AG04449 (cell line): ENCODE measurements around the gene NEURL1.

Experiments
- CTCF ChIA-PET: fragments of 350-600 bp; formaldehyde crosslinking; extraction: SDS; loops from one replicate; lab custom pipeline; 2021; ENCODE audit warnings: antibody characterized with exemption; lab: Yijun Ruan, JAX
- POLR2A ChIA-PET: fragments of 400-600, 350-600 bp; formaldehyde crosslinking; extraction: SDS; loops from one replicate; lab custom pipeline; 2020; ENCODE audit warnings: antibody characterized with exemption, inconsistent platforms; lab: Yijun Ruan, JAX
- DNase-seq: peaks from one replicate; pipeline ENCODE4 v3.0.0-alpha.2; 2010; ENCODE audit warnings: low read depth, low spot score
- H3K4me3 ChIP-seq: 2 replicates; pipeline ENCODE4 v1.5.1; 2011; ENCODE audit warnings: low read depth, mild to moderate bottlenecking, control low read depth, low read length
- CTCF ChIP-seq: IDR thresholded peaks from one replicate; pipeline ENCODE4 v1.5.1; 2011; ENCODE audit warnings: mild to moderate bottlenecking, moderate library complexity, low read length, control low read depth, inconsistent platforms; ENCODE audit not compliant: insufficient read depth; ENCODE audit errors: missing control alignments

The NEURL1 gene

DNA sequence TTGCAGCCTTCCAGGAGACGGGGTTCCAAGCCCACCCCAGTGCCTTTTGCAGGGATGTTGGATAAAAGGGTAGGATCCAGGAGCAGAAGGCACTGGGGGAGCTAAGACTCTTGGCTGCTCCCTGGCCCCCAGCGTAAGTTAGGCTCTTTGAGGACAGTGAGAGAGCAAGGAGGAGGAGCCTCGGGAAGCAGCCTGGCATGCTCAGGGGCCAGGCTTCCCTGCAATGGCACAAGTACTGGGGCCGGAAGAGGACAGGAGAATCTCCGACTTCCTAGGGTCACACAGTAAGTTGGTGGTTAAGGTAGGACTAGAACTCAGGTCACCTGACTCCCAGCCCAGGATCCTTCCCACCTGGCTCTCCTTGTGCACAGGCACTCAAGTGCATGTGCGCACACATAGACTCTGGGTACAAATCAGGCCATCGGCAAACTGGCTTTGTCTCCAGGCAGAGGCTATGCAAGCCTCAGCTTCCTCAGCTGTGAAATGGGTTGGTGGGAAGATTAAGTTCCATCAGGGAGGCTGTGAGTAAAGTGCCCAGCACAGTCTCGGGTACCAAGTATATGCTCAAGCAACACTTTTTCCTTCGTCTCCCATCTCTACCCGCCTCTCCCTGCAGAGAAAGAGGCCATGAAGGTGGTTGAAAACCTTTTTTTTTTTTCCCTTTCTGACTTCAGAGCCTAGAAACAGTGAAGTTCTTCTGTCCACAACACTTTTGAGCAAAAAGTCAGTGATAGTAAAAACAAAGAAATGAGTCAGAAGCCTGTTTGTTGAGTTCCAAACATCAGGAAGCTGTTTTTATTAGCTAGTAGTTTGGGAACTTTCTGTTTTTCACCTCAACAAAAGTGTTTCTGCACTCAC, 79.1 kb downstream of the NEURL1 start:
- TF ChIP-seq CTCF, result no peak
- ChIA-PET POLR2A (interaction anchor here (0.7 kb wide), 1 partner anchor 41 kb away, joined by 3 read pairs; no protein-coding TSS in a partner anchor), CTCF (interaction anchor here (0.7 to 0.8 kb wide), 2 partner anchors 8 to 29 kb away, joined by 3 read pairs; no protein-coding TSS in a partner anchor)
- H3K4me3 ChIP-seq, result no peak overlapping the region
- DNase-seq, result no peak

- H3K4me3 ChIP-seq, result no peak overlapping the region
- ChIA-PET CTCF (interaction anchor here (0.8 kb wide), 1 partner anchor 9 kb away, joined by 3 read pairs; no protein-coding TSS in a partner anchor), POLR2A (interaction anchor here (0.7 kb wide), 1 partner anchor 41 kb away, joined by 3 read pairs; no protein-coding TSS in a partner anchor)
- no peak for DNase-seq
- TF ChIP-seq CTCF, result no peak
Observed at GRCh38 chr10:103573205-103573487, 79.6 kb downstream of the NEURL1 start.

DNA sequence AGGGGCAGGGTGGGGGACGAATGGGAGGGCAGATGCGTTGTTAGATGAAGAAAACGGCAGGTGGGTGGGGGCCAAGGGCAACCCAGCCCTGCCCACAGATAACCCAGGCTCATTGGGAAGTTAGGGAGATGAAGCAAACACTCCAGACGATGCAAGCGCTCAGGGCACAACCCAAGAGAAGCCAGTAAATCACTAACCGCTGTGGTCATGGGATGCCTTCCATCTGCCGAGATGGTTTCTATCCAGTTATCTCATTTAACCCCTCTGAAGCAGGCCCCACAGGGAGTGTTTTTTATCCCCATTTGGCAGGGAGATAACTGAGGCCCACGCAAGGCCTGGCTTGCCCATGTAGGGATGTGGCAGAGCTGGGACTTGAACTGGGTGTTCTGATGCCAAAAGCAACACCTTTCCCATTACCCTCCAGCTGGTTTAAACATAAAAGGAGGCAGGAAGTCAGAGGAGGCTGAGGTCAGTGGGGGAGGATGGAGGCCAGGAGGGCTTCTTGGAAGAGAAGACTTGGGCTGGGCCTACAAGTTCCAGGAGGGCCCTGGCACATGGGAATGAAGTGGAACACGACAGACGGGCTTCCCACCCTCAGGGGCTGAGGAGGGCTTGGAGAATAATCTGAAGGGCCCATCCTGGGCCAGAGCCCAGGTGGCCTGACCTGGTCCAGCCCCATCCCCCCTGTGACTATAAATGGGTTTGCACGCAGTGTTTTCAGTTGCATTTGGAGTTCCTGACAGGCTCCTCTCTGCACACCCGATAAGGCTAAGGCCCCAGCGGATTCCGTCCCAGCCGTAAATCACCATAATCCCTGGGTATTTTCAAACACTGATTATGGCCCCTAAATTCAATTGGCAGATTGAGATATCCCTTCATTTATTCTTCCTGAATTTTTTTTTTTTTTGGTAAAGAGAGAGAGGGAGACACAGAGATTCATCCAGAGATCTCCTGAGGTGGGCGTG, 80.9 kb downstream of the NEURL1 start:
- DNase-seq, result no peak
- no peak overlapping the region for H3K4me3 ChIP-seq
- POLR2A ChIA-PET, result no interaction called here
- CTCF ChIA-PET, result no interaction called here
- no peak for TF ChIP-seq CTCF

DNA sequence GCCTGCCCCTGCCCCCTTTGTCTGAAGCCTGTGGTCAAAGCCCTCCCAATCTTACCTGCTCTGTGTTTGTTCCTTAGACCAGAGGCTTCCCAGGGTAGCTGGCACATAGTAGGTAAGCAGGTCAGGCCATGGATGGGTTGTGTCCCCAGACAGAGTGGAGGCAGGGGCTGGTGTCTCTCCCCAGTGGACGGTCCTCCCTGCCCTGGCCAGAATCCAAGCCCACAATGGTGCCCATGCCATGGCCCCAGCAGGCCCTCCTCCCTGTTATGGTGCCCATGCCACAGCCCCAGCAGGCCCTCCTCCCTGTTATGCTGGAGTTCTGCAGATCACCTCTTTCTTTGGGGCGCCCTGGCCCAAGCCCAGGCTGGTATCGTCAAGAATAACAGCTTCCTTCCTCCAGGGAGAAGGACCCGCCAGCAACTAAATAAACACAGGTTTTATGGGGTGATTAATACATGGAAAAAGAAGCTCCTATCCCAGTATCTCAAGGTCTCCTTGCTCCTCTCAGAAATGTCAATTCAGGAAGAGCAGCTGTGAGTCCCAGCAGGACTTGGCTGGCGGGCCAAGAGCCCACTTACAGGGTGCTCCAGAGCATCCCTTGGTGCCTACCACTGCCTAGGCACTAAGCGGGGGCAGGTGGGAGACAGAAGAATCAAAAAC, 82.0 kb downstream of the NEURL1 start:
- no peak for DNase-seq
- POLR2A ChIA-PET, result no interaction called here
- H3K4me3 ChIP-seq, result no peak overlapping the region
- TF ChIP-seq CTCF, result no peak
- CTCF ChIA-PET, result interaction anchor here (0.7 to 3.2 kb wide), 4 partner anchors 10 to 23 kb away, joined by 3 to 10 read pairs (median 4); no protein-coding TSS in a partner anchor

DNA sequence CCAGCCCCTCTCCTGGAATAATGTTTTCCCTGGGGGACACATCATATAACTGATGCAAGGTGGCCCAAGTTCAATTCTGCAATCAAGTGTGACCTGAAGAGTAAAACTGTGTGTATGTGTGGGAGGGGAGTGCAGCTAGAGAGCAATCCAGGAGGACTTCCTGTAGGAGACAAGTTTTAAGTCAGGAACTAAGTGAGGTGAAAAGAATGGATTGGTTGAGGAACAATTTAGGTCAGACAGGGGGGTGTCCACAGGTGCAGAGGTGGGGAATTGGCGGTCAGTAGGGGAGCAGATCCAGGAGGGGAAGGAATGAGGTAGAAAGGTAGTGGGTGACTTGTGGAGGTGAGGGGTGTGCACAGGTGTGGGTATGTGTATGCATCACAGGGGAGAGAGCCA, 82.6 kb downstream of the NEURL1 start:
- TF ChIP-seq CTCF, result no peak
- ChIA-PET POLR2A (no interaction called here), CTCF (interaction anchor here (0.7 to 3.2 kb wide), 5 partner anchors 11 to 23 kb away, joined by 3 to 10 read pairs (median 5); no protein-coding TSS in a partner anchor)
- no peak for DNase-seq
- H3K4me3 ChIP-seq, result no peak overlapping the region
